NCI-H2081 (cell line): ENCODE data around the gene ARID3A.
"Not testable (repeated sequence)": the region's sequence is repeated elsewhere in the genome, so short reads cannot be mapped to it uniquely, and the experiment has no call there.

Experiments used
- DNase-seq, 2 experiments: peaks; one replicate each; lab custom pipeline; 2025; lab: John Stamatoyannopoulos, UW

Gene ARID3A

DNA sequence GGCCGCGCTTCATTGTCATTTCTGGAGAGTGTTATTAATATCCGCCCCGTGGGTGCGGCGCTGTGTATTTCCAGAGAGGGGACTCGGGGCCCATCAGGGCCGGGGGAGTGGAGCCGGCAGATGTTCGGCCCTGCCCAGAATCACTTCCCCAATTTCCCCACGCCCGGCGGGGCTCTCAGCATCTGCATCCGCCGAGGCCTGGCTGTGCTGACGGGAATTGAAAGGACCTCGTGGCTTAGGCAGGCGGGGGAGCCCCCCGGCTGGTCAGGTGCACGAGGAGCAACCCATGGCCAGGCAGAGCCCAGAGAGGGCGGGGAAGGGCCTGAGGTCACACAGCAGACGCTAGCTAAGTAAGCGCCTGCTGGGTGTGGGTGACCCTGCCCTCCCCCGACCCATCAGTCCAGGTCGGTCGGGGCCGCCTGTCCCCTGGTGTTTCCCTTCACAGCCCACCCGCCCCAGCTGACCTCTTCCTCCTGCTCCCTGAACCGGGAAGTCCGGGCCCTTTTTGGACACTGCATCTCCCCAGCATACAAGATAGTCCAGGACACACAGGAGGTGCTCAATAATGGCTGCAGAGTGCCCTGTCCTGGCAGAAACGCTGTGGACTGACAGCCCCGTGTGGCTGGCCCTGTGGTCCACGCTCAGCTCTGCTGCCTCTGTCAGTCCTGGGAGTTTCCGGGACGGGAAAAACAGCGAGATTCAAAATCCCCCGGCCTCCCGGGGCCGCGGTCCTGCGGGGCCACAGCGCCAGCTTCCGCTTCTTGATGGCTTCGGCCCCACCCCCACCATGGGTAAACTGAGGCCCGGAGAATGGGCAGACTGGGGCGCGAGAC is 22.1 kb downstream of the ARID3A start:
- DNase-seq: no peak

- DNase-seq: no peak
Observed at GRCh38 chr19:948842-949496, 23.1 kb downstream of the ARID3A start.

- no peak for DNase-seq
Observed at GRCh38 chr19:950352-951066, 24.7 kb downstream of the ARID3A start.

DNA sequence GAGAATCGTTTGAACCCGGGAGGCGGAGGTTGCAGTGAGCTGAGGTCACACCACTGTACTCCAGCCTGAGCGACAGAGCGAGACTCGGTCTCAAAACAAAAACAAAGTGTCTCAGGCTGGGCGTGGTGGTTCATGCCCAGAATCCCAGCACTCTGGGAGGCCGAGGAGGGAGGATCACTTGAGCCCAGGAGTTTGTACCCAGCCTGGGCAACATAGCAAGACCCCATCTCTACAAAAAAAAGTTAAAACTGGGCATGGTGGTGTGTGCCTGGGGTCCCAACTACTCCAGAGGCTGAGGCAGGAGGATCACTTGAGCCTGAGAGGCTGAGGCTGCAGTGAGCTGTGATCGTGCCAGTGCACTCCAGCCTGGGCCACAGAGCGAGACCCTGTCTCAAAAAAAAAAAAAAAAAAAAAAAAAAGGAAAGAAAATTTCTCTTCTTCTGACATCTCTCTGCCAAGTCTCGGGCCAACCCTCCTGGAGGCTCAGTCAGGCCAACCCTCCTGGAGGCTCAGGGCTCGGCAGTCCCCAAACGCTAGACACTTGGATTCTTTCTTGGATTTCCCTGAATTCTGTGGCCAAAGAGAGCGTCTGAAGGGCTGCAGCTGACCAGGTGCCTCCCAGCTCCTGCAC is 26.3 kb downstream of the ARID3A start:
- no peak for DNase-seq

DNA sequence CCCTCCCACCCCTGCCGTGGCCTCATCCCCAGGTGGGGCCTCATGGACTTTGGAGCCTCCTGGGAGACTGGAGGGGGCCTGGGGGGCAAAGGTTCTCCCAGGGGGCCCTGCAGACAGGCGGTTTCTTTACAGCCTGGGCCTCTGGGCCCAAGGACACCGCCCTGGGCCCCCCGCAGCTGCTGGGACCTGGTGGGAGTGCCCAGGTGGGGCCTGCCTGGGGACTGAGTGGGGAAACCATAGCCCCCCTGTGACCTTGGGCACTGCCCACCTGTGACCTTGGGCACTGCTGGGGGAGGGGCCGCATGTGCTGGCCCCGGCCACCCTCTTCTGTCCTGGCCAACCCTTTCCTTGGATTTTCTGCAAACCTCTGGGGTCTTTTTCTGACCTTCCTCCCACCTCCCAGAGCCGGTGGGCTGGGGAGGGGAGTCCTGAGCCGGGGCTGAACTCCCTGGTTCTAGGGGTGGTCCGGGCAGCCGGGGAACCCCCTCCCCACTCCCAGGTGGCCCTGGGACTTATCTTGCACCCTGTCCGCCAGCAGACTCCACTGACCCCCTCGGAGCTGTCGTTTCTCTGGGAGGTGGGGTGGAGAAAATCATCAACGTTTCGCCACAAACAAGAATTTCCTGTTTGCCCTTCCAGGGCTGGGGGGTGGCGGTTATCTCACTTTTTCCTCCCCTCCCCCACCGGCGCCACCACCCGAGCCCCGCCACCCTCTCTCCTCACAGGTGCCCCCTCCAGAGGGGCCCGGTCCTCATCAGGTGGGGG is 27.0 kb downstream of the ARID3A start:
- no peak for DNase-seq

GRCh38 chr19:953445-954271 is 27.8 kb downstream of the ARID3A start:
- no peak for DNase-seq

GRCh38 chr19:954272-954671 is 28.4 kb downstream of the ARID3A start:
- DNase-seq: no peak

DNA sequence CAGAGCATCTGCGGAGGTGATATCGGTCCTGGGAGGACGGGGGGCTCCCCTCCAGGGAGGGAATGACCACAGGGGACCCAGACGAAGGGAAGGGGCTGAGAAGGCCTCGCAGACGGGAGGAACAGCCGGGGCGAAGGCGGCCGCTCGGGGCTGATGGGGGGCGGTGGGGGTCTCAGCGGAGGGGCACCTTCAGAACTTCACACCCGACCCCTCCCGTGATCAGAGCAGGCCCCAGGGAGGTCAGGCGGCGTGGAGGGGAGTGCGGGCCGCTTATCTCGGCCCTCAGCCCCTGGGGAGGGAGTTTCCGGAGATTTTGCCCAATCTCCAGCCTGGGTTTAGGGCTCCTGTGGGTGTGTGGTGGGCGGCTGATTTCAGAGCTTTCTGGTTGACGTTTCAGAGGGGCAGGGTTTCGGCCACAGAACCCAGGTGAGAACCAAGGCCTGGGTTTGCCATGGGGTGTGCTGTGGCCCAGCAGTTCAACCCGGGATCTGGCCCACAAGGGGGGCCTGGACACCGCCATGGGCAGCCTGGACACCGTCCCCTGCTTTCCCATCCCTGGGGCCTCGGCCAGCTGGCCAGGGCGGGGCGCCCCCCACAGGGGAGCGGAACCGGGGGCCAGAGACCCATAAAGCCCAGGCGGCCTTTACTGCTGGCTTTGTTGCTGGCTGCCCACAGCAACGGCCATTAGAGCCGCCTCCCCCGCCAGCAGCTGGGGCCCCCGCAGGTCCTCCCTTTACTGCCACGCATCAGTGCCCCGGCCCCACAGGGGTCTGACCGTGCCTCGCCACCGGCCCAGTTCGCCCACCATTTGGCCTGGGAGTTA is 29.0 kb downstream of the ARID3A start:
- no peak for DNase-seq

DNA sequence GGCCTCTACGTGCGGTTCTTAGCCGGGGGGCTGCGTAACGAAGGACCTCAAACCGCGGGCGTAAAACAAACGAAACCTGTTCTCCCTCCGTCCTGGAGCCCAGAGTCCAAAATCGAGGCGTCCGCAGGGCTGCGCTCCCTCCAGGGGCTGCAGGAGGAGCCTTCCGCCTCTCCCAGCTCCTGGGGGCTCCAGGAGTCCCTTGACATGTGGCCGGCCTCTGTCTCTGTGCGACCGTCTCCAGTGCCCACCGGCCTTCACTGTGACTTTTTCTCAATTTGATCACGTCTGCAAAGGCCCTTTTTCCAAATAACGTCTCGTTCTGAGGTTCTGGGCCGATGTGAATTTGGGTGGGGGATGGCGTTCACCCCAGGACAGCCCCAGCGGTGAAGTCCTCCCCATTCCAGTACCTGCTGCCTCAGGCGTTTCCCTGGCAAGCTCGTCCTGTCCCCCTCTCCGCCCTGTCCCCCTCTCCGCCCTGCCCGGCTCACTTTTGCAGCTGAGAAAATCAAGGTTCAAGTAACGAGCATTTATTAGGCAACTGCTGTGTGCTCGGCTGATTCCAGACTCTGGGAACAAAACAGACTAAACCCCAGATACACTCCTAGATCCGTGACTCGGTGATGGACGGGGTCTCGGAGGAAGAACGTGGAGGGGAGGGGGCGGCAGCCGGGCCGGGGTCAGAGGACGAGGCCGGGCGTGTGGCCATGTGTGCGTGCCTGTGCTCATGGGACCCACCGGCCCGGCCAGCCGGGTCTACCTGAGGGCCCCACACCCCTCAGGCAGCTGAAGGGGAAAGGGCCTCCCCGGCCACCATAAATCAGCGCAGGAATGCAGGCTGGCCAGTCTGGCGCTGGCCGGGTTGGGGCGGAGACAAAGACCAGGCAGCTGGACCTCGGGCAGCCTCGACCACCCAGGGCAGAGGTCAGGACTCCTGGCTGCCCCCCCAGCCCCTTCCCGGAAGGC is 30.2 kb downstream of the ARID3A start:
- DNase-seq: no peak

DNA sequence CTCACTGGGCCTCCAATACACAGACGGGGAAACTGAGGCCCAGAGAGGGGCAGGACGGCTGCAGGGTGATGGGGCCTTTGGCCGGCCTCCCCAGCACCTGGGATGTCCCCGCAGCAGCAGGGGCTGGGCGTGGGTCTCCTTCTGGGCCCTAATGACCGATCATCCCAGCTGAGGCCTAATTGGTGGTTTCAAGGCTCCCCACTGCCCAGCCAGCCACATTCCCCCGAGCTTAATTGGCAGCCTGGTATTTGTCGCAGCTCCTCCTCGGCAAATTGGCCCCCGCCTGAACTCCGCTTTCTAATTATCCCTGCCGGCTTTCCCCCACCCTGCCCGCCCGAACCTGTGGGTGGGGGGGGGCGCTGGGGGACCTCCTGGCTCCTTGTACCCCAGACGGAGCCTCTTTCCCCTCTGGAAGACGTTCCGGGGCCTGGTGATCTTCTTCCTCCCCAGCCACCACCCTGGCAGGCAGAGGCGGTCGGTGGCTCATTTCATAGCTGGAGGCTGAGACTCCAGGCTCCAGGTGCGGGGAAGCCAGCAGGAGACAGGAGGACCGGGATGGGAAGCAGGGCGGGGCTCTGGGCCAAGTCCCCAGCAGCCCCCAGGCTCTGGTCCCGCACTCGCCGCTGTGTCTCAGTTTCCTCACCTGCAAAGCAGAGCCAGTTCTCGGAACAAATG is 31.1 kb downstream of the ARID3A start:
- no peak for DNase-seq

- not testable (repeated sequence) for DNase-seq
Observed at GRCh38 chr19:957578-957977, 31.7 kb downstream of the ARID3A start.

DNA sequence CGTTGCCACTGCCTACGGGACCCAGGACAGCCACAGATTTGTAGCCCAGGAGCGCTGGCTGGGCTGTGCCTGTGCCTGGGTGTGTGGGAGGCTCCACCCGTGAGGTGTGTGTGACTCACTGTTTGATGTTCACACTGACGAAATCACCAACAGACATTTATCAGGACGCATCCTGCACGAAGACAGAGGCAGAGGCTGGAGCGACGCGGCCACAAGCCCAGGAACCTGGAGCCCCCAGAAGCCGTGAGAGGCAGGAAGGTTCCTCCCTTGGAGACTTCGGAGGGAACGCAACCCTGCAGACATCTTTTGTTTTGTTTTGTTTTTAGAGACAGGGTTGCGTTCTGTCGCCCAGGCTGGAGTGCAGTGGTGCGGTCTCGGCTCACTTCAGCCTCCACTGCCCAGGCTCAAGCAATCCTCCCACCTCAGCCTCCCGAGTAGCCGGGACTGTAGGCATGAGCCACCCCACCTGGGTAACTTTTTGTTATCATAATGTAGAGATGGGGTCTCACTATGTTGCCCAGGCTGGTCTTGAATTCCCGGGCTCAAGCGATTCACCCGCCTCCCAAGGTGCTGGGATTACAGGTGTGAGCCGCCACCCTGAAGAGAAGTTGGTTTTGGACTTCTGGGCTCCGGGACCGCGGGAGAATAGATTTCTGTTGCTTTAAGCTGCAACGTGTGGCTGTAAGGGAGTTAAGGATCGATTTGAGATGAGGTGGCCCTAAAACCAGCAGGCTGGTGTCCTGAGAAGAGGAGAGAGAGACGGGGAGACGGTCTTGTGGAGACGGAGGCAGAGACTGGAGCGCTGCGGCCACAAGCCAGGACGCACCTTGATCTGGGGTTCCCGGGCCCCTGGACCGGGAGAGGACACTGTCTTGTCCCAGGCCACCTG is 33.4 kb downstream of the ARID3A start:
- no peak for DNase-seq

- no peak for DNase-seq
Observed at GRCh38 chr19:960020-960419, 34.2 kb downstream of the ARID3A start.

DNA sequence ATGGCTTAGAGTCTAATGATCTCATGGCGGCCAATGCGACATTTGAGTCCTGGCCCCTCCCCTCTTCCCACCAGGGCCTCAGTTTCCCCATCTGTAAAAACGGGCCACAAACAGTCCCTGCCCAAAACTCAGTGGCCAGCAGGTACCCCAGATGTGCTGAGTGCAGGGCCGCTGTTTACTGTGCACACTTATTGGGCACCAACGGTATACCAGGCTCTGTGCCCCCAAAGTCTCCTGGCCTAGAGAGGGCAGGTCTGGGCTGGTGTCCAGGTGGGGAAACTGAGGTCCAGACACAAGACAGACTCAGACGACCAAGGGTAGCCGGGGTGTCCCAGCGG is 34.7 kb downstream of the ARID3A start:
- no peak for DNase-seq

DNA sequence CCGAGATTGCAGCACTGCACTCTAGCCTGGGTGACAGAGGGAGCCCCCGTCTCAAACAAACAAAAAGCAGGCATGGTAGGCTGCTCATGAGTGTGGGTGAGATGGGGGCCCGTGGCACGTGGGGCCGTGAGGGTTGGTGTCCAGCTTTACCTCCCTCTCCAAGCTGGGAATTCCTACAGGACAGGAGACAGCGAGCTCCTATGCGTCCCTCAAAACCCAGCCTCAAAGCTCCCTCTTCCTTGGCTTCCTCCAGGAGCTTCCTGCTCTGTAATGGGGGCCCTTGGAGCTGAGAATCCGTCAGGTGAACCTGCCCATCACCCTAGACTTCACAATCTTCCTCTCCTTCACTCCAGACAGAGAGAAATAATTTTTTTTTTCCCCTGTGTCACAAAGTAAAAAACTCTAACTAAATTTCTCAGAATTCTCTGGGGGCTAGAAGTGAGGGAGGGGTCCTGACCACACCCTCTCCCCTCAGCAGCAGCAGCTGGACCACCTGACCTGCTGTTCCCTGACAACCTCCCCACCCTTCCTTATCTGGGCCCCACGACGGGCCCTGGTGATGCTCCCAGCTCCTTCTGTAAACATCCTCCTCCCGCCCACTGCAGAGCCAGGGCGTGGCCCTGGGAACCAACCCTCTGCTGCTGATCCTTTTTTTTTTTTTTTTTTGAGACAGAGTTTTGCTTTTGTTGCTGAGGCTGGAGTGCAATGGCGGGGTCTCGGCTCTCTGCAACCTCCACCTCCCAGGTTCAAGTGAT is 36.2 kb downstream of the ARID3A start:
- DNase-seq: no peak

DNA sequence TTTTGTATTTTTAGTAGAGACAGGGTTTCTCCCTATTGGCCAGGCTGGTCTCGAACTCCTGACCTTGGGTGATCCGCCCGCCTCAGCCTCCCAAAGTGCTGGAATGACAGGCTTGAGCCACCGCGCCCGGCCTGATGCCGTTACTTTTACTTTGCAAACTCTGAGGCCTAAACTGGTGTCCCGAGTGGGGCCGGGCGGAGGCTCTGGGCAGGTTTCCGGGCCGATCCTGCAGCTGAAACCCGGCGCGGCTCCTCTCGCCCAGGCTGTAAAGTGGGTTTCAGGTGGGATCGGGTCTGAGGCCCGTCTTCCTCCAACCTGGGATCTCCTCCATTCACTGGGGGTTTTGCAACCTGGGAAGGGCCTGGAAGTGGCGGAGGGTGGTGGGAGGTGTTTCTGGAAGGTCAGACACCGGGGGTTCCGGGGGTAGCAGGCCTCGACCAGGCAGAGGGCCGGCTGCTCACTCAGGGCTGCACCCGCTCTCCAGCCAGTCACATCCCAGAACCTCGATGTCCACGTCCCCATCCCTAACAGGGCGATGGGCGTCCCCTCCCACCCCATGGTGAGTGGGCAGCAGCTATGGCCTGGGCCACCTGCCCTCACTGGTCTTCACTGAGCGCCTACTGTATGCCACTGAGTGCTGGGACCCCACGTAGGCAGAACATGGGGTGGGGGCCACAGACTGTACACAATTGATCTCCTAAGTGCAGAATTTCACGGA is 37.0 kb downstream of the ARID3A start:
- no peak for DNase-seq
